GM06990 (cell line): ENCODE results near the gene MINK1.

Experiments
- DNase-seq: peaks from one replicate; pipeline ENCODE4 v3.0.0-alpha.2; 2011; ENCODE audit not compliant: insufficient read length; ENCODE audit errors: extremely low read depth
- H3K27me3 ChIP-seq: replicated peaks from 2 replicates; pipeline ENCODE4 v1.6.0; 2011; ENCODE audit warnings: low read length; ENCODE audit not compliant: control insufficient read depth, insufficient read depth
- H3K36me3 ChIP-seq: 2 replicates; pipeline ENCODE4 v1.5.1; 2011; ENCODE audit warnings: low read length; ENCODE audit not compliant: control insufficient read depth, insufficient read depth
- H3K4me3 ChIP-seq: replicated peaks from 2 replicates; pipeline ENCODE4 v1.5.1; 2011; ENCODE audit warnings: low read depth, mild to moderate bottlenecking, control low read depth, low read length
- TF ChIP-seq, protein P1 (sequence below): IDR thresholded peaks from 2 replicates; pipeline ENCODE4 v1.5.1; 2011; ENCODE audit warnings: low read length, control low read depth, mild to moderate bottlenecking, inconsistent platforms; ENCODE audit not compliant: insufficient read depth, poor library complexity, severe bottlenecking

MINK1 gene

DNA sequence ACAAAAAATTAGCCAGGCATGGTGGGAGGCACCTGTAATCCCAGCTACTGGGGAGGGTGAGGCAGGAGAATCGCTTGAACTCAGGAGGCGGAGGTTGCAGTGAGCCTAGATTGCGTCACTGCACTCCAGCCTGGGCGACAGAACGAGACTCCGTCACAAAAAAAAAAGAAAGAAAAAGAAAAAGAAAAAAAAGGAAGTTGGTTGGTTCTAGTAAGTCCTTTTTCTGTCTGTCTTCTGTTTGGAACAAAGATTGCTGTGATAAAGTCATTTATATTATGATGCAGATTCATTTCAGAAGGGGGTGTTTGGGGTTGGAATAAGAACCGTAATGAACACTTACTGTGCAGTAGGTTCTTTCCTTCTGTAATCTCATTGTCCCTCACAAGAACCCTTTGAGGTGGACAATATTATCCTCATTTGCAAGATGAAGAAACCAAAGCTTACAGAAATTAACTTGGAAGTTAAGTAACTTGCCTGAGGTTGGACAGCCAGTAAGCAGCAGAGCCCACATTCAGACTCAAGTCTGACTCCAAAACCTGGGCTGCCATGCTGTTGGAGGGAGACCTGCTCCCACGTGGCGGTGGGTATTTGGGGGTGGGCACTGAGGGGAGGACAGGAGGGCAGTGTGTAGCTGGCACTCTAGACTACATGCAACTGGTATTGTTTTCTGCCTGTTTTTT, 10.3 kb downstream of the MINK1 start:
- Histone ChIP-seq H3K36me3 (no peaks in the 10 kb centered on the region; the same call in none of the 2 replicates), H3K4me3 (no peak overlapping the region), H3K27me3 (no peaks in the 10 kb centered on the region)
- TF ChIP-seq, protein P1, sequence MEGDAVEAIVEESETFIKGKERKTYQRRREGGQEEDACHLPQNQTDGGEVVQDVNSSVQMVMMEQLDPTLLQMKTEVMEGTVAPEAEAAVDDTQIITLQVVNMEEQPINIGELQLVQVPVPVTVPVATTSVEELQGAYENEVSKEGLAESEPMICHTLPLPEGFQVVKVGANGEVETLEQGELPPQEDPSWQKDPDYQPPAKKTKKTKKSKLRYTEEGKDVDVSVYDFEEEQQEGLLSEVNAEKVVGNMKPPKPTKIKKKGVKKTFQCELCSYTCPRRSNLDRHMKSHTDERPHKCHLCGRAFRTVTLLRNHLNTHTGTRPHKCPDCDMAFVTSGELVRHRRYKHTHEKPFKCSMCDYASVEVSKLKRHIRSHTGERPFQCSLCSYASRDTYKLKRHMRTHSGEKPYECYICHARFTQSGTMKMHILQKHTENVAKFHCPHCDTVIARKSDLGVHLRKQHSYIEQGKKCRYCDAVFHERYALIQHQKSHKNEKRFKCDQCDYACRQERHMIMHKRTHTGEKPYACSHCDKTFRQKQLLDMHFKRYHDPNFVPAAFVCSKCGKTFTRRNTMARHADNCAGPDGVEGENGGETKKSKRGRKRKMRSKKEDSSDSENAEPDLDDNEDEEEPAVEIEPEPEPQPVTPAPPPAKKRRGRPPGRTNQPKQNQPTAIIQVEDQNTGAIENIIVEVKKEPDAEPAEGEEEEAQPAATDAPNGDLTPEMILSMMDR = no peak
- no peak for DNase-seq

DNA sequence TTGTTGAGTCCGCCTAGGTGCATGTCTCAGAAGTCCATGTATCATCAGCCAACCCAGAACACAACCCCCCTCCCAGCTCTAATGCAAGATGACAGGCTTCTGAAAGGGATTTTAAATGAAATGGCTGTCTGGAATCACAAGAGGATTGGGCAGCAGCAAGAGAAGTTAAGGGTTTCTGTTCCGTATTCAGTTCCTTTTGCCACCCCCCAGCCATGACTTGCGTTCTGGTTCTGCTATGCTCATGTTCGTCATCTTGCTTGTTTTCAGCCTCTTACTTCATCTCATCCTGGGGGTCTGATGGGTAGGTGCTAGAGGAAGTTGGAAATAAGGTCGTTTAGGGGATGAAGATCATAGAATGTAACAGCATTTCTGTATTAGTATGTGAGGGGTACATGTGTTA, 12.0 kb downstream of the MINK1 start:
- DNase-seq = no peak
- Histone ChIP-seq H3K4me3 (no peak overlapping the region), H3K27me3 (no peaks in the 10 kb centered on the region), H3K36me3 (no peaks in the 10 kb centered on the region; the same call in none of the 2 replicates)
- TF ChIP-seq, protein P1 = no peak

DNA sequence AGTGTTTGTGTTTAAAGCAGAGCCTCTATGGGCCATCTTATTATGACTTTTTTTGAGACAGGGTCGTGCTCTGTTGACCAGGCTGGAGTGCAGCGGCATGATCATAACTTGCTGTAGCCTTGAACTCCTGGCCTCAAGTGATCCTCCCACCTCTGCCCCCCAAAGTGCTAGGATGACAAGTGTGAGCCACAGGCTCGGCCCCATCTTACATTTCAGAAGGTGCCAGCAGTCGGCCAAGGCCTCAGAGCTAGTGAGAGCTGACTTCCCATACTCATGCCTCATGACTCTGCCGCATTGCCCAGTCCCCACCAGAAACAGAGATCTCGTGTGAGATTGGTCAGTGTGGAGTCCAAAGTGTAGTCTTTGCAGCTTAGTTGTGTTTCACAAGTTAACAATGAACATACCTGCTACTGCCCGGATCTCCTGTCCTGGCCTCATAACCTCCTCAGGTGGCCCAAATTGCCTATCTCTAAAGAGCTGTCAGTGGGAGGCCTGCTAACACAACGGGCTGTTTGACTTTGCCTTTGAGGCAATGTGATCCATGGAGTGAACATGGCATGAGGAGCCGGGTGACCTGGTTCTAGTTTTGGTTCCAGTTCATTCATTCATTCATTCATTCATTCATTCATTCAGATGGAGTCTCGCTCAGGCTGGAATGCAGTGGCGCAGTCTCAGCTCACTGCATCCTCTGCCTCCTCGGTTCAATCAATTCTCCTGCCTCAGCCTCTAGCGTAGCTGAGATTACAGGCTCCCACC, 13.7 kb downstream of the MINK1 start:
- DNase-seq = no peak
- no peaks in the 10 kb centered on the region for H3K27me3 ChIP-seq
- no peak overlapping the region for H3K4me3 ChIP-seq
- TF ChIP-seq, protein P1 = no peak
- H3K36me3 ChIP-seq = no peaks in the 10 kb centered on the region

DNA sequence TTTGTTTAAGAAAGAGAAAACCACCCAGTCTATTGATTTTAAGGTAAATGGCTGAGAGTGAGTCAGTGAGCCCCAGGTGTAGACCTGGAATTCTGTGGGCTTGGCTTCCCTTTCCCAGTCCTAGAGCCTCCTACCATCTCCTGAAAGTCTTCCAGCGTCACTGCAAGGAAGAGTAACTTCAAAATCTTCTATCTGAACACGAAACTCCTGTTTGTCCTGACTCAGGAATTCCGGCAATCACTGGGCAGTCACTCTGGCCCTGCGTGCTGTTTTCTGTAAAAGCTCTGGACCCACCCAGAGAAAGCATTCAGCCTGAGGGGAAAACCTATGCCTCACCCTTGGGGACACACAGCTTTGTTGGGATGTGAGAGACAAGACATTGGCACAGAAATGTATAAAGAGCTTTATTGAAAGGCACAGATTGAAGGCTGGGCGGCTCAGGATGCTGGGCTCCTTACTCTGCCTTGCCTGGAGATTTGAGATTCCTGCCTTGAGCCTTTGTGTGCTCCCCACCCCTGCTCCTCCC, 15.9 kb downstream of the MINK1 start:
- Histone ChIP-seq H3K27me3 (no peaks in the 10 kb centered on the region), H3K4me3 (no peak overlapping the region), H3K36me3 (no peaks in the 10 kb centered on the region; the same call in 1 of the 2 replicates)
- DNase-seq = no peak
- TF ChIP-seq, protein P1 = no peak

DNA sequence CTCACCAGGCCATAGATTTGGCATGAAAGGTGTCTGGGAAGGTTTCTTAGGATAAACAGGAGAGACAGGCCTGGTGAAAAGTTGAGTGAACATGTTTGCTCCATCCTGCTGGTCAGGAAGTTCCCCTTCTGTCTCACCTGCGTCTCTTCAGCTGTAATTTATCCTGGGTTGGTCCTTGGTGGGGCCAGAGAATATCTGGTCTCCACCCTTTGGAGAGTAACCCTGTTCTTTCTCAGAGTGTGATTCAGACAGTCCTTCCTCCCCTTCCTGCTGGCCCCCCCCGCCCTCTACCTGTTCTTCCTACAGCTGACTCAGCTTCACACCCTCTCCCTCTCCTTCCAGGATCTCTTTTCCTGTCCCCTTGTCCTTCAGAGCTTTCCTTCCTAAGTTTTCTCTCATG, 17.1 kb downstream of the MINK1 start:
- Histone ChIP-seq H3K27me3 (no peaks in the 10 kb centered on the region), H3K4me3 (no peak overlapping the region), H3K36me3 (no peaks in the 10 kb centered on the region; the same call in 1 of the 2 replicates)
- DNase-seq = no peak
- TF ChIP-seq, protein P1 = no peak
